NCI-H460 (cell line): ENCODE results near the gene ZFR. TPM values are rescaled to one million over a fixed set of nuclear protein-coding genes. Genes with fewer than 3 reads are reported as not detected.
"Not testable (repeated sequence)": the region's sequence is repeated elsewhere in the genome, so short reads cannot be mapped to it uniquely, and the experiment has no call there.

ENCODE experiments used
- DNase-seq: peaks from one replicate; pipeline ENCODE4 v3.0.0-alpha.2; 2016; ENCODE audit warnings: low read depth; ENCODE audit errors: extremely low read depth
- total RNA-seq: library from RNA; depleted of rRNA; stranded (reverse); fragments of >200 nt; shearing (Covaris generic); gene quantifications from 2 replicates; pipeline ENCODE4 v1.2.3, GENCODE V29; 2014

Gene ZFR
- total RNA-seq, 1 experiment from 2014 or later, result 123 TPM

DNA sequence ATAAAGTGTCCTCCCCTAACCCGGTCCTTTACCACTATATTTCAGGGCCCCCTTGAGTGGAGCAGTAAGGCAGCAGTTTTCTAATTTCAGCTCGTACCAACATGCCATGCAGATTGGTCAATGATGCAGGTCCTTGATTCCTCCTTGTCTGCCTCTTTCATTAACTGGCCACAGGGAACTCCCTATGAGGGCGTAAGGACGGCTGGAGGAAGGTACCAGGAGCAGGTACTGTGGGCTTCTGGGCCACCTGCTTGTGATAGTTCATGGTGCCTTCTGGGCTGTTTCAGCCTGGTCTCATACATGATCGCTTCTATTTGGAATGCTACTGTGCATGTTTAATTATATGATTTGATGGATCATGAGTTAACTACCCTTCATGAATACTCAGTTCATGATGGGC lies 9.4 kb upstream of the ZFR start:
- DNase-seq, result no peak

- DNase-seq, result not testable (repeated sequence)
Observed at GRCh38 chr5:32452316-32452715, 7.8 kb upstream of the ZFR start.

GRCh38 chr5:32450952-32451351 lies 6.4 kb upstream of the ZFR start:
- no peak for DNase-seq

DNA sequence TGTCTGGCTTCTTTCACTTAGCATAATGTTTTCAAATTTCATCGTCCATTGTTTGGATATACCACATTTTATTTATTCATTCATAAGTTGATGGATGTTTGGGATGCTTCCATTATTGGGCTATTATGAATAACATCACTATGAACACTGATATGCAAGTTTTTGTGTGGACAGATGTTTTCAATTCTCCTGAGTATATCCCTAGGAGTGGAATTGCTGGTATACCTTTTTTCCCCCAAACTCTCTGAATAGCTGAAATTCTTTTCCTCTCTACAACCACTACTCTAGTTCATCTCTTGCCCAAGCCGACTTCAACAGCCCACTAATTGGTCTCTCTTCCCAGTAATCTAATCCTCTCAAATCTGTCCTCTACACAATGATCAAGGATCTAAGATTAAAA lies 4.7 kb upstream of the ZFR start:
- DNase-seq, result no peak

- no peak for DNase-seq
Observed at GRCh38 chr5:32446630-32447029, 2.1 kb upstream of the ZFR start.

GRCh38 chr5:32445831-32446614 lies 1.5 kb upstream of the ZFR start:
- DNase-seq, result no peak

GRCh38 chr5:32445287-32445758 lies 783 bp upstream of the ZFR start:
- no peak for DNase-seq

GRCh38 chr5:32443541-32444430 lies 754 bp downstream of the ZFR start:
- DNase-seq, result no peak

DNA sequence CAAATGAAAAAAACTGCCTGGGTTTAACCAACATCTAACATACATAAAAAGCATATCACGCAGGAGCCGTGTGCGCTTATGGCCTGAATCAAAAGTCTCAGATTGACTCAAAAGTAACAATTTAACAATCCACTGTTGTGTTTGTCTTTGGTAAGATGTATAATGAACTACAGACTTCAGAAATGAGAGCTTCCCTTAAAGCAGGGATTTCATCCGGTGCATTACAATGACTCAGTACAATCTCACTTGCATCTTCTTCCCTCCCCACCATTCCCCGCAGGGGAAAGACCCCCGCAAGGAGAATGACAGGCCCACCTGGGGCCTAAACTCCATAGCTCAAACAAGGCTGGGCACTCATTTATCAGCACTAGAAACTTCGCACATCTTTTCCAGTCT lies 1.4 kb downstream of the ZFR start:
- no peak for DNase-seq

DNA sequence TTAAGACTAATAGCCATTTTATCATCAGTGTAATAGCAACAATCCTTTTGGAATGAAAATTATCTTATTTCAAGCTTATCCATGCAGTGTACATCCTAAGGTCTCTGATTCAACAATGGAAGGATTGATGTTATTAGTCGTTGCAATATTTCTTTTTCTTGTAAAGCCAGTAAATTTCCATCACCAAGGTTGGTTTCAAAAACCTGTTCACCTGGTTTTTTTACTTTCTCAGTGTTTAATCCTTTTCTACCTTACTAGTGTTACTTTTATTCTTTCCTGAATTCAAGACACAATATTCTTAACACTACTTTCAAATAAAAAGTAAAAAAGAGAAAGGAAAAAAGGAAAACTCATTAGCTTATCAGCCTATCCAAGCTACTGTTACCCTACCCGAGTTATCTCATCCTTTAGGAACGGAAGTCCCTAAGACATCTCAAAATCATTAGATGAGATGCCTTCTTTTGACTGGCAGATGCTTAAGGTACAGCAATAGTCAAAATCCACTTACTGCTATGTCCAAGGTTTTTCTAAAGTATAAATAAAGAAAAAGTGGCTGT lies 5.4 kb downstream of the ZFR start:
- no peak for DNase-seq

GRCh38 chr5:32436553-32437242 lies 7.8 kb downstream of the ZFR start:
- DNase-seq, result no peak

- no peak for DNase-seq
Observed at GRCh38 chr5:32435383-32435782, 9.2 kb downstream of the ZFR start.

DNA sequence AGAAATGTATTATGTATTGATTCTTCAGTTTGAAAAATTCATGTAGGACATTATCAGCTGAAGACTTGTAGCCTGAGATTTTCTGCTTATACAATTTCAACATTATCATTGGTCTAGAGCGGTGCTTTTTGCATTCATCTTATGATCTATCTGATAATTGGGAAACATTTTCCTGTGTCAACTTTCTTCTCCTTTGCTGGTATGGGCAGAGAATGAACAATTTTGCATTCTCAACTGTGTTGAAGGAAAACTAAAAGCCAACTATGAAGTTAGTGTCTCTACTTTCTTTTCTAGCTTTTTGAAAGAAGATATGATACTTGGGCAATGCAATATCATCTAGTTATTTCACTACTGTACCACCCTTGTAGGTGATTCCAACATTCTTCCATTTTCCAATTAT lies 10.3 kb downstream of the ZFR start:
- DNase-seq, result no peak

GRCh38 chr5:32432633-32433032 lies 11.9 kb downstream of the ZFR start:
- DNase-seq, result no peak

- not testable (repeated sequence) for DNase-seq
Observed at GRCh38 chr5:32430825-32431224, 13.7 kb downstream of the ZFR start.

- no peak for DNase-seq
Observed at GRCh38 chr5:32428426-32428825, 16.1 kb downstream of the ZFR start.

DNA sequence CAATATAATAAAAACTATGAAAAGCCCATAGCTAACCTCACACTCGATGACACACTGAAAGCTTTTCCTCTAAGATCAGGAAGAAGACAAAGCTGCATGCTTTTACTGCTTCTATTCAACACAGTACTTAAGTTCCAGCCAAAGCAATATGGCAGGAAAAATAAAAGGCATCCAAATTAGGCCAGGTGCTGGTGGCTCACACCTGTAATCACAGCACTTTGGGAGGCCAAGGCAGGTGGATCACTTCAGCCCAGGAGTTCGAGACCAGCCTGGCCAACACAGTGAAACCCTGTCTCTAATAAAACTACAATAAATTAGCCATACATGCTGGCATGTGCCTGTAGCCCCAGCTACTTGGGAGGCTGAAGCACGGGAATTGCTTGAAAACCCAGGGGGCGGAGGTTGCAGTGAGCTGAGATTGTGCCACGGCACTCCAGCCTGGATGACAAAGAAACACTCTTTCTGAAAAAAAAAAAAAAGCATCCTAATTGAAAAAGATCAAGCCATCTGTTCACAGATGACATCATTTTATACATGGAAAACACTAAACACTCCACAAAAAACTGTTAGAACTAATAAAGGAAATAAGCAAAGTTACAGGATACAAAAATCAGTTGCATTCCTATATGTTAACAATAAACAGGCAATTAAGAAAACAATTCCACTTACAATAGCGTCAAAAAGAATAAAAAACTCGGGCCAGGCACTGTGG lies 17.9 kb downstream of the ZFR start:
- DNase-seq, result no peak

DNA sequence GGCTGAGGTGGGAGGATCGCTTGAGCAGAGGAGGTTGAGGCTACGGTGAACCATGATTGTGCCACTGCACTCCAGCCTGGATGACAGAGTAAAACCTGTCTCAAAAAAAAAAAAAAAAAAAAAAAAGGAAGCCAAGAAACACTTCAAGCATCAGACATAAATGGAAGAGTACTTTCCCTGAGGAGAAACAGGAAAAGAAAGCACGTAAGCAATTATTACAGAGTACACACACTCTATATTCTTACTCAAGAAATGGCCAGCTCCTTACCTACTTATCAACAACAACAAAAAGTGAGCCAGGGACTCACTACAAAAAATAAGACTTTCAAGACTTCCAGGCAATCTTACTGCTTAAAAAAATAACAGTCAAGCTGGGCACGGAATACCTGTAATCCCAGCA lies 21.8 kb downstream of the ZFR start:
- DNase-seq, result no peak

- no peak for DNase-seq
Observed at GRCh38 chr5:32421075-32421474, 23.5 kb downstream of the ZFR start.

- DNase-seq, result no peak
Observed at GRCh38 chr5:32420506-32420905, 24.0 kb downstream of the ZFR start.
